Measurements from ENCODE around the gene COMTD1.
"Not testable (repeated sequence)": the region's sequence is repeated elsewhere in the genome, so short reads cannot be mapped to it uniquely, and the experiment has no call there.

The COMTD1 gene

GRCh38 chr10:75195035-75195763 lies 40.6 kb downstream of the COMTD1 start:
- TF ChIP-seq MAX (IDR thresholded peaks at IDR 0.05; ENCODE audit: low read depth, low read length) (no peak), POLR2A (IDR thresholded peaks at IDR 0.05; ENCODE audit: extremely low read depth, insufficient read length) (no peak), MYC (IDR thresholded peaks at IDR 0.05; ENCODE audit: low read depth, low read length) (no peak), CTCF (IDR thresholded peaks at IDR 0.05; ENCODE audit: low read depth, low read length) (no peak)
- no peak for DNase-seq (ENCODE audit: low read depth)
- H3K4me3 ChIP-seq (ENCODE audit: low read depth, low read length): no peak overlapping the region

GRCh38 chr10:75194625-75195024 lies 41.1 kb downstream of the COMTD1 start:
- not testable (repeated sequence) for H3K4me3 ChIP-seq (ENCODE audit: low read depth, low read length); DNase-seq (ENCODE audit: low read depth)

GRCh38 chr10:75191821-75192568 lies 43.8 kb downstream of the COMTD1 start:
- H3K4me3 ChIP-seq (ENCODE audit: low read depth, low read length): no peak overlapping the region
- no peak for TF ChIP-seq MAX (IDR thresholded peaks at IDR 0.05; ENCODE audit: low read depth, low read length)
- no peak for TF ChIP-seq MYC (IDR thresholded peaks at IDR 0.05; ENCODE audit: low read depth, low read length)
- TF ChIP-seq POLR2A (IDR thresholded peaks at IDR 0.05; ENCODE audit: extremely low read depth, insufficient read length): no peak
- no peak for TF ChIP-seq CTCF (IDR thresholded peaks at IDR 0.05; ENCODE audit: low read depth, low read length)
- DNase-seq (ENCODE audit: low read depth): peak; percentile 64

GRCh38 chr10:75189266-75190096 lies 46.3 kb downstream of the COMTD1 start:
- H3K4me3 ChIP-seq (ENCODE audit: low read depth, low read length): no peak overlapping the region
- TF ChIP-seq CTCF (IDR thresholded peaks at IDR 0.05; ENCODE audit: low read depth, low read length): no peak
- TF ChIP-seq MYC (IDR thresholded peaks at IDR 0.05; ENCODE audit: low read depth, low read length): no peak
- TF ChIP-seq POLR2A (IDR thresholded peaks at IDR 0.05; ENCODE audit: extremely low read depth, insufficient read length): no peak
- no peak for TF ChIP-seq MAX (IDR thresholded peaks at IDR 0.05; ENCODE audit: low read depth, low read length)
- no peak for DNase-seq (ENCODE audit: low read depth)

- not testable (repeated sequence) for DNase-seq (ENCODE audit: low read depth); H3K4me3 ChIP-seq (ENCODE audit: low read depth, low read length)
Observed at GRCh38 chr10:75188522-75188921, 47.2 kb downstream of the COMTD1 start.

GRCh38 chr10:75187961-75188426 lies 47.8 kb downstream of the COMTD1 start:
- peak; percentile 19; the same call in 1 of the 2 replicates for TF ChIP-seq MAX (IDR thresholded peaks at IDR 0.05; ENCODE audit: low read depth, low read length)
- TF ChIP-seq MYC (IDR thresholded peaks at IDR 0.05; ENCODE audit: low read depth, low read length): peak; percentile 30; the same call in 1 of the 2 replicates
- peak; percentile 95 for TF ChIP-seq CTCF (IDR thresholded peaks at IDR 0.05; ENCODE audit: low read depth, low read length)
- no peak for TF ChIP-seq POLR2A (IDR thresholded peaks at IDR 0.05; ENCODE audit: extremely low read depth, insufficient read length)
- peak; percentile 75 for DNase-seq (ENCODE audit: low read depth)
- H3K4me3 ChIP-seq (ENCODE audit: low read depth, low read length): no peak overlapping the region

Measured in NB4 (cell line).